GM13976 (cell line): ENCODE results near the gene SLC38A4.

Experiments
- DNase-seq: peaks from one replicate; pipeline ENCODE4 v3.0.0; 2012; ENCODE audit warnings: low spot score
- CTCF ChIP-seq: IDR thresholded peaks from 2 replicates; pipeline ENCODE4 v1.5.1; 2012; ENCODE audit warnings: borderline replicate concordance, mild to moderate bottlenecking; ENCODE audit not compliant: insufficient read depth; ENCODE audit errors: extremely low read depth, missing control alignments, control extremely low read depth
- in situ Hi-C: fragments of 300-500 bp; cut with MboI; formaldehyde crosslinking; loops from one replicate; pipeline ENCODE4 v1.12.0; 2022; ENCODE audit warnings: low sequenced_read_pairs, mixed read lengths, inconsistent platforms; ENCODE audit not compliant: unreplicated experiment

The SLC38A4 gene

GRCh38 chr12:46794593-46795190, 31.1 kb downstream of the SLC38A4 start:
- DNase-seq: peak; percentile 4
- TF ChIP-seq CTCF: no peak
- in situ Hi-C loops: no loop called here

- no peak for DNase-seq
- TF ChIP-seq CTCF: no peak
- in situ Hi-C loops: no loop called here
Measured at GRCh38 chr12:46792925-46793324, 32.9 kb downstream of the SLC38A4 start.

- no peak for DNase-seq
- in situ Hi-C loops: no loop called here
- TF ChIP-seq CTCF: no peak
Measured at GRCh38 chr12:46790066-46790465, 35.7 kb downstream of the SLC38A4 start.

GRCh38 chr12:46788072-46788887, 37.5 kb downstream of the SLC38A4 start:
- no peak for TF ChIP-seq CTCF
- no peak for DNase-seq
- in situ Hi-C loops: no loop called here

GRCh38 chr12:46787496-46788055, 38.2 kb downstream of the SLC38A4 start:
- in situ Hi-C loops: no loop called here
- no peak for TF ChIP-seq CTCF
- DNase-seq: no peak

GRCh38 chr12:46786774-46787173, 39.0 kb downstream of the SLC38A4 start:
- TF ChIP-seq CTCF: no peak
- no peak for DNase-seq
- in situ Hi-C loops: no loop called here
